Stimulated activated CD8-positive, alpha-beta memory T cell treated with anti-CD3 and anti-CD28 coated beads, Interleukin-15, amount 100 ng/mL, for 1 hour (primary cell): ENCODE results near the gene ASB18.

Experiments
- DNase-seq: peaks from one replicate; pipeline ENCODE4 v3.0.0-alpha.2; 2020; ENCODE audit warnings: low read depth

Gene ASB18

GRCh38 chr2:236163471-236164200 is 100.6 kb downstream of the ASB18 start:
- DNase-seq, result no peak

GRCh38 chr2:236162882-236163470 is 101.2 kb downstream of the ASB18 start:
- DNase-seq, result no peak

GRCh38 chr2:236162031-236162845 is 102.0 kb downstream of the ASB18 start:
- no peak for DNase-seq

- DNase-seq, result no peak
Measured at GRCh38 chr2:236161531-236161930, 102.7 kb downstream of the ASB18 start.

- DNase-seq, result no peak
Measured at GRCh38 chr2:236161082-236161462, 103.1 kb downstream of the ASB18 start.

- no peak for DNase-seq
Measured at GRCh38 chr2:236160366-236161081, 103.7 kb downstream of the ASB18 start.

- no peak for DNase-seq
Measured at GRCh38 chr2:236159778-236160170, 104.4 kb downstream of the ASB18 start.

- no peak for DNase-seq
Measured at GRCh38 chr2:236158969-236159777, 105.0 kb downstream of the ASB18 start.

GRCh38 chr2:236157815-236158498 is 106.2 kb downstream of the ASB18 start:
- DNase-seq, result no peak

- no peak for DNase-seq
Measured at GRCh38 chr2:236157366-236157765, 106.8 kb downstream of the ASB18 start.

- no peak for DNase-seq
Measured at GRCh38 chr2:236156860-236157194, 107.4 kb downstream of the ASB18 start.

GRCh38 chr2:236156095-236156859 is 107.9 kb downstream of the ASB18 start:
- DNase-seq, result no peak

GRCh38 chr2:236155406-236155805 is 108.8 kb downstream of the ASB18 start:
- no peak for DNase-seq

GRCh38 chr2:236146436-236146835 is 117.8 kb downstream of the ASB18 start:
- no peak for DNase-seq

- no peak for DNase-seq
Measured at GRCh38 chr2:236143811-236144210, 120.4 kb downstream of the ASB18 start.
